B cell (primary cell): ENCODE measurements around the gene MAP3K14.

Experiments
- EZH2 ChIP-seq: IDR thresholded peaks from 2 replicates; pipeline ENCODE4 v1.6.1; 2012; ENCODE audit warnings: borderline replicate concordance, low read depth, mild to moderate bottlenecking, moderate library complexity, low read length; ENCODE audit not compliant: insufficient read depth, poor library complexity, severe bottlenecking
- TF ChIP-seq, protein P1 (sequence below): fragments of 200-600 bp; IDR thresholded peaks from one replicate; pipeline ENCODE4 v1.8.0; 2022; ENCODE audit warnings: antibody characterized with exemption, mild to moderate bottlenecking

DNA sequence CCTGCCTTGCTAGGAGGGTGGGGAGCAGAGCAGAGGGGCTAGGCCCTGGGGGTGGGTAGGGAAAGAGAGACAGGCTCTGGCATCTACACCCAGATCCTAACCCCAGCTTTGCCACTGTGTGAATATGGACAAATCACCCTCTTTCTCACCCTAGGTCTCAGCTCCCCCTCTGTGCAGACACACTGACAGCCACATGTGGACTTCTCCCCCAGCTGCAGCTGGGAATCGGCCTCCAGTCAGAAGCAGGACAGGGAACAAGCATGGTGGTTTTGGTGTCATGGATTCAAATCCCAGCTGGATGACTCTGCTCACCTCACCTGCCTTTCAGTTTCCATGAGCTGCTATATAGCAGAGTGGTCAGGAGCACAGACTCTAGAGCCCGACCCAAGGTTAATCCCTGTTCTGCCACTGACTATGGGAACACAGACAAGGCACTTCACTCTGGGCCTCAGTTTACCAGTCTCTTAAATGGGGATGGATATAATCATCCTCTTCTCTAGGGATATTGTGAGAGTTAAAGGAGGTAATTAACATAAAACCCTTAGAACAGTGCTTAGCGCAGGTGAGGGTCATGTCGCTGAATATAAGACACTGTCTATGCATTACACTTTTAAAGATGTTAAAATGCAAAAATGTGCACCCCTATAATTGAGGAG, 26.2 kb upstream of the MAP3K14 start:
- TF ChIP-seq, protein P1, sequence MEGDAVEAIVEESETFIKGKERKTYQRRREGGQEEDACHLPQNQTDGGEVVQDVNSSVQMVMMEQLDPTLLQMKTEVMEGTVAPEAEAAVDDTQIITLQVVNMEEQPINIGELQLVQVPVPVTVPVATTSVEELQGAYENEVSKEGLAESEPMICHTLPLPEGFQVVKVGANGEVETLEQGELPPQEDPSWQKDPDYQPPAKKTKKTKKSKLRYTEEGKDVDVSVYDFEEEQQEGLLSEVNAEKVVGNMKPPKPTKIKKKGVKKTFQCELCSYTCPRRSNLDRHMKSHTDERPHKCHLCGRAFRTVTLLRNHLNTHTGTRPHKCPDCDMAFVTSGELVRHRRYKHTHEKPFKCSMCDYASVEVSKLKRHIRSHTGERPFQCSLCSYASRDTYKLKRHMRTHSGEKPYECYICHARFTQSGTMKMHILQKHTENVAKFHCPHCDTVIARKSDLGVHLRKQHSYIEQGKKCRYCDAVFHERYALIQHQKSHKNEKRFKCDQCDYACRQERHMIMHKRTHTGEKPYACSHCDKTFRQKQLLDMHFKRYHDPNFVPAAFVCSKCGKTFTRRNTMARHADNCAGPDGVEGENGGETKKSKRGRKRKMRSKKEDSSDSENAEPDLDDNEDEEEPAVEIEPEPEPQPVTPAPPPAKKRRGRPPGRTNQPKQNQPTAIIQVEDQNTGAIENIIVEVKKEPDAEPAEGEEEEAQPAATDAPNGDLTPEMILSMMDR, result no peak
- no peak for TF ChIP-seq EZH2
